Epithelial cell of esophagus (primary cell): ENCODE measurements around the gene RASD2.
A peak's percentile ranks its signal among the peaks of the same experiment; 100 is the strongest.

Experiments
- DNase-seq: peaks from one replicate; pipeline ENCODE4 v3.0.0; 2010; ENCODE audit warnings: low read depth
- H3K4me3 ChIP-seq: 2 replicates; pipeline ENCODE4 v1.5.1; 2011; ENCODE audit warnings: mild to moderate bottlenecking, low read length, control low read depth
- CTCF ChIP-seq: IDR thresholded peaks from 2 replicates; pipeline ENCODE4 v1.5.1; 2011; ENCODE audit warnings: low read depth, mild to moderate bottlenecking, low read length, control low read depth, inconsistent platforms; ENCODE audit not compliant: insufficient read depth; ENCODE audit errors: missing control alignments

Gene RASD2

DNA sequence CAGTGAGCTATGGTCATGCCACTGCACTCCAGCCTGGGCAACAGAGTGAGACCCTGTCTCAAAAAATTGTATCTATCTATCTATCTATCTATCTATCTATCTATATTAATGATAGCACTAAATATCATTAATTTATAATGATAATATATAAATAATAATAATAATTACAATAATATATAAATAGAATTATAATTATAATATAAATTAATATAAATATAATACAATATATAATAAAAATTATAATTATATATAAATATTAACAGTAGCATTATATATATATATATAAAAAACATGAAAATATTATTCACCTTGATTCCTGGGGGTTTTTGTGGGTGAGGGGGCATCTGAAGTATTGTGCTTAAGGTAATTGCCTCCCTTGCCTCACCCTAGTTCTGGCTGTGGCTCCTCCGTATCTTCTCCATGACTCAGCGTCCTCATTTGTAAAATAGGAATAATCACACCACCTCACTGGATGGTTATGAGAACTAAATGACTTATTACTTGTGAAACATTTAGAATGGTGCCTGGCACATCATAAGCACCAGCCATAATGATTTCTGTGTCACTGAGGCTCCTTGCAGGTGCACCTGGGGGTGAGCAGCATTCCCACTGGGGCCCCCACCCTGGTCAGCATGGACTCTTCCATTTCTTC is 18.8 kb downstream of the RASD2 start:
- DNase-seq: peak; percentile 69
- TF ChIP-seq CTCF: no peak
- H3K4me3 ChIP-seq: no peak overlapping the region

GRCh38 chr22:35560366-35560765 is 19.7 kb downstream of the RASD2 start:
- H3K4me3 ChIP-seq: no peak overlapping the region
- DNase-seq: no peak
- TF ChIP-seq CTCF: no peak

DNA sequence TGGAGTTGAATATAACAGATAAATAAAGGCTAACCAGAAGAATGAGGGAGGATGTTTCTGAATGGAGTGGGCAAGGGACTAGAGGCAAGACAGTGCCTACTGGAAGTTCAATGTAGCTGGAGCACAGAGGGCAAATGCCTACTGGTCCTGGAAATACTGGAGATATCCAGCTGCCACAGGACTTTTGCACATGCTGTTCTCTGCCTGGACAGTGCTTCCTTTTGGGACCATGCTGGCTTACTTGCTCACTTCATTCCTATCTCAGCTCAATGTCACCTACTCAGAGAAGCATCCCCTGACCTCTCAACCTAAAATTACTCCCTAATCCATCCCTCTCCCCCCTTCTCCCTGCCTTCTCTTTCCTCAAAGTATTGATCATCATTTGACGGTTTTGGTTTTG is 20.2 kb downstream of the RASD2 start:
- H3K4me3 ChIP-seq: no peak overlapping the region
- DNase-seq: no peak
- no peak for TF ChIP-seq CTCF

GRCh38 chr22:35561796-35562526 is 21.3 kb downstream of the RASD2 start:
- DNase-seq: peak; percentile 65
- no peak for TF ChIP-seq CTCF
- no peak overlapping the region for H3K4me3 ChIP-seq

DNA sequence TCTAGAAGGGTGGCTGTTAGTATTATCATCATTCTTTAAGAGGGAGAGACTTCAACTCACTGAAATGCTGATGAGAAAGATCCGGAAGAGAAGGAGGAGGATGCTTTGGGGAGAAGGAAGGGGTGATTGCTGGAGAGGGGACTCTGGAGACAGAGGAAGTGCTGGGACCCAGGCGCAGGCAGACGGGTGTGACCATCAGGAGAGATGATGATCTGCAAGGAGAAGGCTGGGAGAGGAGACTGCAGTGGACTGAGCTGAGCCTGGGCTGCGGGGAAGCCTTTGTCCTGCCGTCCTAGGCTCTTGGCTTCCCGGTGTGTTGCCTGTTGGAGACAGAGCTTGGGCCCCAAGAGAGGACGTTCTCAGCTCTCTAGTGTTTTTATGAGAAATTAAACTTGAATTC is 22.6 kb downstream of the RASD2 start:
- H3K4me3 ChIP-seq: no peak overlapping the region
- DNase-seq: no peak
- TF ChIP-seq CTCF: no peak

DNA sequence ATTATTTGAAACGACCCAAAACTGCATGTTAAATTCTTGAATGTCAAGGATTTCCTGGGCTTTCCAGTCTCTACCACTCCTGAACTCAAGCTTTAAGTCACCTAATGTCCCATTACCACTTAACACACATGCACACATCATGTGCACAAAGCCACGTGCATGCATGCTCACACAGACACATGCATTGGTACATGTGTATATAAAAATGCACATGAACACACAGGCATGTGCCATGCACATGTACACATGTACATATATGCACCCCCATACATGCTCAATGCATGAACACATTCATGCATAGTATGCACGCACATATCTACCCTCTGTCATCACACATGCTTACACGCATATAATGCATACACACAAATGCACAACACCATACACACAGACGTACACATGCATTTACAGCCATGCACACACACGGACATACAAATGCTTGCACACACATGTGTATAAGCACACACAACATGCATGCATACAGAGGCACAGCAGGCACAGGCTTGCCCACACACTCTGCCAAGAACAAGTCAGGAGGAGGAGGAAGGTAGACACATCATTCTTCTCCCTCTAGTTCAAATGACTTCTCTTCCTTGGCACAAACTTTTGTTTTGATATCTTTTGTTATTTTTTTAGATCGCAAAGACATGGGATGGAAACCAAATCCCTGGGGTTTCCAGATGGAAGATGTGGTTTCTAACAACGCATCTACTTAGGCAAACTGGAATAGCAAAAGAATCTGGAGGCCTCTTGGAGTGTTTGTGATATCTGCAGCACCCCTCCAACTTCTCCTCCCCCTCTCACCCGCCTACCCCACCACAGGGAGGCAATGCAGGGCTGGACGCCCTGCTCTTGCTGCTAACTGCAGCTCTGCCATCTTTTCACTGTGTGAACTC is 24.6 kb downstream of the RASD2 start:
- peak; percentile 27 for DNase-seq

More for the DNA sequence above, 24.6 kb downstream of the RASD2 start:
- no peak overlapping the region for H3K4me3 ChIP-seq
- TF ChIP-seq CTCF: no peak
